Tibial artery (tissue), 4 donors: ENCODE measurements around the gene DTWD2.

Source experiments
- DNase-seq, 2 donors: peaks; one replicate each; pipeline ENCODE4 v3.0.0-alpha.2; 2019
- H3K27ac ChIP-seq, 2 donors: fragments of 200-600 bp; sonication (generic) in 1 of 2; 1 replicate in 1 of 2; 2 replicates in 1 of 2; pipeline ENCODE4 v1.5.1; 2018 to 2019; ENCODE audit warnings: mild to moderate bottlenecking in 1 of 2
- H3K27me3 ChIP-seq, 2 donors: fragments of 200-600 bp; sonication (generic) in 1 of 2; one replicate each; pipeline versions ENCODE4 v1.5.1 to v1.6.0; 2016 to 2019
- H3K36me3 ChIP-seq, 3 donors: fragments of 200-600 bp; sonication (generic) in 2 of 3; one replicate each; pipeline ENCODE4 v1.5.1; 2016 to 2019; ENCODE audit warnings: mild to moderate bottlenecking in 2 of 3
- H3K4me1 ChIP-seq, 4 donors: fragments of 200-600 bp; sonication (generic) in 2 of 4; 1 replicate in 3 of 4; 2 replicates in 1 of 4; pipeline ENCODE4 v1.5.1; 2016 to 2019
- H3K4me3 ChIP-seq, 2 donors: fragments of 200-600 bp; sonication (generic) in 1 of 2; 1 replicate in 1 of 2; 2 replicates in 1 of 2; pipeline ENCODE4 v1.5.1; 2018 to 2019; ENCODE audit warnings: mild to moderate bottlenecking in 2 of 2
- H3K9me3 ChIP-seq, 3 donors: fragments of 200-600 bp; sonication (generic) in 1 of 3; one replicate each; pipeline ENCODE4 v1.5.1; 2016 to 2019
- CTCF ChIP-seq, 2 experiments: fragments of 200-600 bp in 1 of 2; fragments of 450-650 bp in 1 of 2; IDR thresholded peaks; one replicate each; pipeline ENCODE4 v1.5.1; 2017 to 2019; ENCODE audit warnings: antibody characterized with exemption in 2 of 2, mild to moderate bottlenecking in 1 of 2, moderate library complexity in 1 of 2
- intact Hi-C: fragments of 100-400 bp; cut with DNase I; formaldehyde crosslinking; loops from one replicate; pipeline ENCODE4 v1.15.0; 2023; ENCODE audit warnings: low total_unique reads

Gene DTWD2

GRCh38 chr5:118987988-118988865 is at the start of gene DTWD2:
TSS of gene DTWD2 (minus strand) at chr5:118988547. CDS start at chr5:118988511, 36 bp downstream.
- Histone ChIP-seq H3K36me3 (no peaks in the 10 kb centered on the region), H3K9me3 (no peaks in the 10 kb centered on the region), H3K4me3 (peak within 1 kb of the TSS; percentile 71 to 88), H3K27me3 (no peaks in the 10 kb centered on the region), H3K27ac (peak within 1 kb of the TSS; percentile 87 to 94), H3K4me1 (peaks cover 0 to 15% (median 5%) of the 10 kb centered on the region in 4 donors)
- intact Hi-C loops = loop anchor here (5.0 to 10.0 kb wide), 2 partner anchors 87 to 424 kb away; partner anchors contain the start of gene DMXL1
- TF ChIP-seq CTCF (IDR thresholded peaks at IDR 0.05) = peak; percentile 87
- DNase-seq = peak; percentile 89 to 95

GRCh38 chr5:119037496-119038215 is 49.3 kb upstream of the DTWD2 start:
- no peak overlapping the region for H3K4me3 ChIP-seq
- no peak overlapping the region for H3K27ac ChIP-seq
- no peak for TF ChIP-seq CTCF (IDR thresholded peaks at IDR 0.05)
- H3K4me1 ChIP-seq = no peaks in the 10 kb centered on the region
- no peaks in the 10 kb centered on the region for H3K36me3 ChIP-seq
- no peaks in the 10 kb centered on the region for H3K9me3 ChIP-seq
- intact Hi-C loops = no loop called here
- no peaks in the 10 kb centered on the region for H3K27me3 ChIP-seq
- no peak for DNase-seq

DNA sequence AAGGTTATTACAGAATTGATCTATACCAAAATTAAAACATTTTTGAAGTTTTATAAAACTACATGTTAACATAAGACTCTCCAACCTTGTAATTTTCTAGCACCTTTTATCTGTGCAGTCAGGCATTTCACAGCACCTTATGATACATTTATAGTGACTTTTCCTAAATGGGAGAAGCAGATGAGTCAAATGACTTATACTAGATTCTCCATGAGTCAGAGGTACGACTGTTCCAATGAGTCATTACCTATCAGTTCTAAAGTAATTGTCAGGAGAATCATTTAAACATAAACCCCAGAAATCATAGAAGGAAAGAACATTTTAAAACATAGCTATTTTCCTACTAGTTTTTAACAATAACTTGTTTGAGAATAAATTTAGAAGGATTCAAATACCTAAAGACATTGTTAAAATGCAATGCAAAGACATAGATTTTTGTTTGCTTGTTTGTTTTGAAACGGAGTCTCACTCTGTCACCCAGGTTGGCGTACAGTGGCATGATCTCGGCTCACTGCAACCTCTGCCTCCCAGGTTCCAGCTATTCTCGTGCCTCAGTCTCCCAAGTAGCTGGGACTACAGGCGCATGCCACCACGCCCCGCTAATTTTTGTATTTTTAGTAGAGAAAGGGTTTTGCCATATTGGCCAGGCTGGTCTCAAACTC is 47.9 kb upstream of the DTWD2 start:
- Histone ChIP-seq H3K27ac (no peak overlapping the region), H3K9me3 (no peaks in the 10 kb centered on the region), H3K4me1 (no peaks in the 10 kb centered on the region), H3K4me3 (no peak overlapping the region), H3K36me3 (no peaks in the 10 kb centered on the region), H3K27me3 (no peaks in the 10 kb centered on the region)
- no peak for TF ChIP-seq CTCF (IDR thresholded peaks at IDR 0.05)
- no peak for DNase-seq
- intact Hi-C loops = no loop called here

- Histone ChIP-seq H3K27me3 (no peaks in the 10 kb centered on the region), H3K36me3 (no peaks in the 10 kb centered on the region), H3K4me3 (no peak overlapping the region), H3K27ac (no peak overlapping the region), H3K9me3 (no peaks in the 10 kb centered on the region), H3K4me1 (no peaks in the 10 kb centered on the region)
- no peak for DNase-seq
- no peak for TF ChIP-seq CTCF (IDR thresholded peaks at IDR 0.05)
- intact Hi-C loops = no loop called here
Observed at GRCh38 chr5:119033135-119033534, 44.8 kb upstream of the DTWD2 start.

GRCh38 chr5:119032656-119033055 is 44.3 kb upstream of the DTWD2 start:
- intact Hi-C loops = no loop called here
- no peak overlapping the region for H3K4me3 ChIP-seq
- no peak for DNase-seq
- no peaks in the 10 kb centered on the region for H3K4me1 ChIP-seq
- no peak overlapping the region for H3K27ac ChIP-seq
- TF ChIP-seq CTCF (IDR thresholded peaks at IDR 0.05) = no peak
- H3K36me3 ChIP-seq = no peaks in the 10 kb centered on the region
- H3K9me3 ChIP-seq = no peaks in the 10 kb centered on the region
- no peaks in the 10 kb centered on the region for H3K27me3 ChIP-seq
